C4-2B (cell line): ENCODE measurements around the gene DNAJA3.

Experiments used
- H3K27ac ChIP-seq: fragments of 450-650 bp; 2 replicates; pipeline ENCODE4 v1.5.1; 2017
- CTCF ChIP-seq: fragments of 450-650 bp; conservative IDR thresholded peaks from 2 replicates; pipeline ENCODE4 v1.5.1; 2017; ENCODE audit warnings: mild to moderate bottlenecking
- ZFX ChIP-seq: fragments of 450-650 bp; IDR thresholded peaks from 2 replicates; pipeline ENCODE4 v1.6.1; 2017

Gene DNAJA3

GRCh38 chr16:4395055-4395726, 30.5 kb upstream of the DNAJA3 start:
- H3K27ac ChIP-seq = no peak overlapping the region
- TF ChIP-seq ZFX (no peak), CTCF (no peak)

- no peak for TF ChIP-seq CTCF
- no peak for TF ChIP-seq ZFX
- H3K27ac ChIP-seq = no peak overlapping the region
Measured at GRCh38 chr16:4399001-4399730, 26.5 kb upstream of the DNAJA3 start.

GRCh38 chr16:4401094-4401501, 24.6 kb upstream of the DNAJA3 start:
- TF ChIP-seq ZFX (no peak), CTCF (no peak)
- no peak overlapping the region for H3K27ac ChIP-seq

- H3K27ac ChIP-seq = no peak overlapping the region
Measured at GRCh38 chr16:4401510-4401909, 24.2 kb upstream of the DNAJA3 start.

GRCh38 chr16:4402439-4403132, 23.1 kb upstream of the DNAJA3 start:
- no peak for TF ChIP-seq ZFX
- peak; percentile 97 for TF ChIP-seq CTCF
- H3K27ac ChIP-seq = no peak overlapping the region

More at GRCh38 chr16:4401510-4401909, 24.2 kb upstream of the DNAJA3 start:
- no peak for TF ChIP-seq CTCF
- no peak for TF ChIP-seq ZFX

- no peak for TF ChIP-seq ZFX
- H3K27ac ChIP-seq = no peak overlapping the region
Measured at GRCh38 chr16:4403133-4403949, 22.3 kb upstream of the DNAJA3 start.

- no peak overlapping the region for H3K27ac ChIP-seq
- TF ChIP-seq CTCF (peak; percentile 76), ZFX (no peak)
Measured at GRCh38 chr16:4404247-4404966, 21.3 kb upstream of the DNAJA3 start.
